ENCODE results near the gene PTBP1. TPM values are rescaled to one million over a fixed set of nuclear protein-coding genes. Genes with fewer than 3 reads are reported as not detected.

The PTBP1 gene
- total and polyA plus RNA-seq, 4 donors, result 72.9 to 147 (median 87.3) TPM

GRCh38 chr19:823565-824121 lies 26.4 kb downstream of the PTBP1 start:
- 32% methylated on average over 12 of the region's 12 CpGs for whole genome bisulfite sequencing

GRCh38 chr19:824885-825284 lies 27.6 kb downstream of the PTBP1 start:
- H3K27me3 ChIP-seq (ENCODE audit: control insufficient read depth in 4 of 4, insufficient read depth in 4 of 4, low read length in 3 of 4), result peaks cover 0 to 6% (median 1%) of the 10 kb centered on the region in 4 donors
- no peak for DNase-seq (ENCODE audit: low spot score)
- no peak overlapping the region for H3K4me3 ChIP-seq (ENCODE audit: low read depth in 1 of 3, low read length in 3 of 3)
- no peak overlapping the region for H3K9ac ChIP-seq (ENCODE audit: low read depth in 1 of 2, low read length in 2 of 2)
- 79% methylated on average over 15 of the region's 15 CpGs for WGBS
- no peak overlapping the region for H3K27ac ChIP-seq (ENCODE audit: low read depth in 1 of 2, low read length in 2 of 2)
- no peaks in the 10 kb centered on the region for H3K9me3 ChIP-seq (ENCODE audit: control insufficient read depth in 4 of 4, low read length in 3 of 4)
- H3K4me1 ChIP-seq (ENCODE audit: control insufficient read depth in 4 of 4, insufficient read depth in 4 of 4, low read length in 3 of 4), result peaks cover 0 to 8% (median 0%) of the 10 kb centered on the region in 4 donors
- H3K36me3 ChIP-seq (ENCODE audit: control insufficient read depth in 4 of 4, insufficient read depth in 3 of 4, low read depth in 1 of 4, low read length in 3 of 4), result no peaks in the 10 kb centered on the region
- TF ChIP-seq, protein P1, sequence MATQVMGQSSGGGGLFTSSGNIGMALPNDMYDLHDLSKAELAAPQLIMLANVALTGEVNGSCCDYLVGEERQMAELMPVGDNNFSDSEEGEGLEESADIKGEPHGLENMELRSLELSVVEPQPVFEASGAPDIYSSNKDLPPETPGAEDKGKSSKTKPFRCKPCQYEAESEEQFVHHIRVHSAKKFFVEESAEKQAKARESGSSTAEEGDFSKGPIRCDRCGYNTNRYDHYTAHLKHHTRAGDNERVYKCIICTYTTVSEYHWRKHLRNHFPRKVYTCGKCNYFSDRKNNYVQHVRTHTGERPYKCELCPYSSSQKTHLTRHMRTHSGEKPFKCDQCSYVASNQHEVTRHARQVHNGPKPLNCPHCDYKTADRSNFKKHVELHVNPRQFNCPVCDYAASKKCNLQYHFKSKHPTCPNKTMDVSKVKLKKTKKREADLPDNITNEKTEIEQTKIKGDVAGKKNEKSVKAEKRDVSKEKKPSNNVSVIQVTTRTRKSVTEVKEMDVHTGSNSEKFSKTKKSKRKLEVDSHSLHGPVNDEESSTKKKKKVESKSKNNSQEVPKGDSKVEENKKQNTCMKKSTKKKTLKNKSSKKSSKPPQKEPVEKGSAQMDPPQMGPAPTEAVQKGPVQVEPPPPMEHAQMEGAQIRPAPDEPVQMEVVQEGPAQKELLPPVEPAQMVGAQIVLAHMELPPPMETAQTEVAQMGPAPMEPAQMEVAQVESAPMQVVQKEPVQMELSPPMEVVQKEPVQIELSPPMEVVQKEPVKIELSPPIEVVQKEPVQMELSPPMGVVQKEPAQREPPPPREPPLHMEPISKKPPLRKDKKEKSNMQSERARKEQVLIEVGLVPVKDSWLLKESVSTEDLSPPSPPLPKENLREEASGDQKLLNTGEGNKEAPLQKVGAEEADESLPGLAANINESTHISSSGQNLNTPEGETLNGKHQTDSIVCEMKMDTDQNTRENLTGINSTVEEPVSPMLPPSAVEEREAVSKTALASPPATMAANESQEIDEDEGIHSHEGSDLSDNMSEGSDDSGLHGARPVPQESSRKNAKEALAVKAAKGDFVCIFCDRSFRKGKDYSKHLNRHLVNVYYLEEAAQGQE (IDR thresholded peaks at IDR 0.05), result no peak
- TF ChIP-seq, protein P2, sequence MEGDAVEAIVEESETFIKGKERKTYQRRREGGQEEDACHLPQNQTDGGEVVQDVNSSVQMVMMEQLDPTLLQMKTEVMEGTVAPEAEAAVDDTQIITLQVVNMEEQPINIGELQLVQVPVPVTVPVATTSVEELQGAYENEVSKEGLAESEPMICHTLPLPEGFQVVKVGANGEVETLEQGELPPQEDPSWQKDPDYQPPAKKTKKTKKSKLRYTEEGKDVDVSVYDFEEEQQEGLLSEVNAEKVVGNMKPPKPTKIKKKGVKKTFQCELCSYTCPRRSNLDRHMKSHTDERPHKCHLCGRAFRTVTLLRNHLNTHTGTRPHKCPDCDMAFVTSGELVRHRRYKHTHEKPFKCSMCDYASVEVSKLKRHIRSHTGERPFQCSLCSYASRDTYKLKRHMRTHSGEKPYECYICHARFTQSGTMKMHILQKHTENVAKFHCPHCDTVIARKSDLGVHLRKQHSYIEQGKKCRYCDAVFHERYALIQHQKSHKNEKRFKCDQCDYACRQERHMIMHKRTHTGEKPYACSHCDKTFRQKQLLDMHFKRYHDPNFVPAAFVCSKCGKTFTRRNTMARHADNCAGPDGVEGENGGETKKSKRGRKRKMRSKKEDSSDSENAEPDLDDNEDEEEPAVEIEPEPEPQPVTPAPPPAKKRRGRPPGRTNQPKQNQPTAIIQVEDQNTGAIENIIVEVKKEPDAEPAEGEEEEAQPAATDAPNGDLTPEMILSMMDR (IDR thresholded peaks at IDR 0.05; ENCODE audit: low read depth, low read length, missing input control), result no peak
- TF ChIP-seq TAF1 (conservative IDR thresholded peaks at IDR 0.05) (no peak), FOXA1 (IDR thresholded peaks at IDR 0.05) (no peak), YY1 (IDR thresholded peaks at IDR 0.05) (no peak), MAX (IDR thresholded peaks at IDR 0.05) (no peak), SP1 (IDR thresholded peaks at IDR 0.05) (no peak)
- TF ChIP-seq, protein P3, sequence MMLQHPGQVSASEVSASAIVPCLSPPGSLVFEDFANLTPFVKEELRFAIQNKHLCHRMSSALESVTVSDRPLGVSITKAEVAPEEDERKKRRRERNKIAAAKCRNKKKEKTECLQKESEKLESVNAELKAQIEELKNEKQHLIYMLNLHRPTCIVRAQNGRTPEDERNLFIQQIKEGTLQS (IDR thresholded peaks at IDR 0.05), result no peak

More at GRCh38 chr19:823565-824121, 26.4 kb downstream of the PTBP1 start:
- Histone ChIP-seq H3K27ac (ENCODE audit: low read depth in 1 of 2, low read length in 2 of 2) (no peak overlapping the region), H3K9ac (ENCODE audit: low read depth in 1 of 2, low read length in 2 of 2) (no peak overlapping the region), H3K4me1 (ENCODE audit: control insufficient read depth in 4 of 4, insufficient read depth in 4 of 4, low read length in 3 of 4) (peaks cover 0 to 8% (median 0%) of the 10 kb centered on the region in 4 donors), H3K36me3 (ENCODE audit: control insufficient read depth in 4 of 4, insufficient read depth in 3 of 4, low read depth in 1 of 4, low read length in 3 of 4) (no peaks in the 10 kb centered on the region), H3K27me3 (ENCODE audit: control insufficient read depth in 4 of 4, insufficient read depth in 4 of 4, low read length in 3 of 4) (peaks cover 0 to 6% (median 1%) of the 10 kb centered on the region in 4 donors), H3K4me3 (ENCODE audit: low read depth in 1 of 3, low read length in 3 of 3) (no peak overlapping the region), H3K9me3 (ENCODE audit: control insufficient read depth in 4 of 4, low read length in 3 of 4) (no peaks in the 10 kb centered on the region)
- no peak for DNase-seq (ENCODE audit: low spot score)
- TF ChIP-seq, protein P1 (IDR thresholded peaks at IDR 0.05), result no peak
- TF ChIP-seq RAD21 (IDR thresholded peaks at IDR 0.05) (no peak), RXRA (IDR thresholded peaks at IDR 0.05) (no peak), ZBTB33 (IDR thresholded peaks at IDR 0.05) (no peak), JUND (IDR thresholded peaks at IDR 0.05) (no peak), FOXA2 (IDR thresholded peaks at IDR 0.05) (no peak), TAF1 (conservative IDR thresholded peaks at IDR 0.05) (no peak), HNF4G (IDR thresholded peaks at IDR 0.05) (no peak)
- TF ChIP-seq, protein P3 (IDR thresholded peaks at IDR 0.05), result no peak

Data from liver (tissue), 9 donors.